ENCODE measurements around the gene RASSF6. TPM values are rescaled to one million over a fixed set of nuclear protein-coding genes. Genes with fewer than 3 reads are reported as not detected.
"Not testable (repeated sequence)": the region's sequence is repeated elsewhere in the genome, so short reads cannot be mapped to it uniquely, and the experiment has no call there.

RASSF6 gene
- total RNA-seq, 1 donor from 2014 or later: not detected

DNA sequence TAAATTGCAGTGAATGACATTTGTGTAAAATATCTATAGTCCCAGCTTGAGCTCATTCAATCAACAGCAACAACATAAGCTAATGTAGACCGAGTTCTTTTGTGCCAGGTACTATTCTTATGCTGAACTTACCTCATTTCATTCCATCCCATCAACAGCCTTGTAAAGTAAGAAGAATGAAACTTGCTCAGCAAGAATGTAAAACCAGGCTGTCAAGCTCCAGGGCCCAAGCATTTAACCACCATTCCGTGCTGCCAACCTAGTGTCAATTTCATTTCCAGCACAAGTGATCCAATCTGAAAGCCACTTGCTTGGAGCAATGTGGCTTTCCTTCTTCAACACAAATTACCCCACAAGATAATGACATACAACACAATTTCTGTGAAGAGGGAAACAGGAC lies 36.6 kb downstream of the RASSF6 start:
- Mint-ChIP-seq H3K9me3 (ENCODE audit: unreplicated experiment) (no peaks in the 10 kb centered on the region), H3K4me1 (ENCODE audit: unreplicated experiment) (no peaks in the 10 kb centered on the region), H3K36me3 (ENCODE audit: unreplicated experiment) (no peaks in the 10 kb centered on the region), H3K27me3 (ENCODE audit: unreplicated experiment) (peaks cover 23% of the 10 kb centered on the region), H3K4me3 (ENCODE audit: unreplicated experiment) (no peak overlapping the region), H3K27ac (ENCODE audit: unreplicated experiment) (no peak overlapping the region)
- TF ChIP-seq, protein P1, sequence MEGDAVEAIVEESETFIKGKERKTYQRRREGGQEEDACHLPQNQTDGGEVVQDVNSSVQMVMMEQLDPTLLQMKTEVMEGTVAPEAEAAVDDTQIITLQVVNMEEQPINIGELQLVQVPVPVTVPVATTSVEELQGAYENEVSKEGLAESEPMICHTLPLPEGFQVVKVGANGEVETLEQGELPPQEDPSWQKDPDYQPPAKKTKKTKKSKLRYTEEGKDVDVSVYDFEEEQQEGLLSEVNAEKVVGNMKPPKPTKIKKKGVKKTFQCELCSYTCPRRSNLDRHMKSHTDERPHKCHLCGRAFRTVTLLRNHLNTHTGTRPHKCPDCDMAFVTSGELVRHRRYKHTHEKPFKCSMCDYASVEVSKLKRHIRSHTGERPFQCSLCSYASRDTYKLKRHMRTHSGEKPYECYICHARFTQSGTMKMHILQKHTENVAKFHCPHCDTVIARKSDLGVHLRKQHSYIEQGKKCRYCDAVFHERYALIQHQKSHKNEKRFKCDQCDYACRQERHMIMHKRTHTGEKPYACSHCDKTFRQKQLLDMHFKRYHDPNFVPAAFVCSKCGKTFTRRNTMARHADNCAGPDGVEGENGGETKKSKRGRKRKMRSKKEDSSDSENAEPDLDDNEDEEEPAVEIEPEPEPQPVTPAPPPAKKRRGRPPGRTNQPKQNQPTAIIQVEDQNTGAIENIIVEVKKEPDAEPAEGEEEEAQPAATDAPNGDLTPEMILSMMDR (IDR thresholded peaks at IDR 0.05): no peak
- no peak for DNase-seq (ENCODE audit: extremely low spot score, unreplicated experiment)

DNA sequence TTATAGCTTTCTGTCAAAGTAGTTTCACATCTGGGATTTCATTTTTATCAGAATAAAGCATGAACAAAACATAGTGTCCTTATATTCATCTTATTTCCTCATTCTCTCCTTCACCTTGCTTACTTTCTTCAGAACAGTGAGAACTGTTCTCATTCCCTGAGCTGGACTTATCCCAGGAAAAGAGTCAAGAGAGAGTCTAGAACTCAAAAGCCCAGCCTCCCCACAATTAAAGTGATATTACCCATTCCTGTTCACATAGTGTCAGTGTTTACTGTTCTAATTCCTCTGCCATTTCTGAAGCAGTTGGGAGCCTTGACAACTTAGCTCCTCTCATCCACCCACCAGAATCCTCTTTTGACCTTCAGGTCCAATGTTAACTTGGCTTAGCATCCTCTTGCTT lies 42.9 kb downstream of the RASSF6 start:
- Mint-ChIP-seq H3K9me3 (ENCODE audit: unreplicated experiment) (no peaks in the 10 kb centered on the region), H3K27me3 (ENCODE audit: unreplicated experiment) (peaks cover 43% of the 10 kb centered on the region), H3K4me1 (ENCODE audit: unreplicated experiment) (no peaks in the 10 kb centered on the region), H3K36me3 (ENCODE audit: unreplicated experiment) (peaks cover 2% of the 10 kb centered on the region), H3K27ac (ENCODE audit: unreplicated experiment) (no peak overlapping the region), H3K4me3 (ENCODE audit: unreplicated experiment) (no peak overlapping the region)
- no peak for DNase-seq (ENCODE audit: extremely low spot score, unreplicated experiment)
- TF ChIP-seq, protein P1 (IDR thresholded peaks at IDR 0.05): no peak

DNA sequence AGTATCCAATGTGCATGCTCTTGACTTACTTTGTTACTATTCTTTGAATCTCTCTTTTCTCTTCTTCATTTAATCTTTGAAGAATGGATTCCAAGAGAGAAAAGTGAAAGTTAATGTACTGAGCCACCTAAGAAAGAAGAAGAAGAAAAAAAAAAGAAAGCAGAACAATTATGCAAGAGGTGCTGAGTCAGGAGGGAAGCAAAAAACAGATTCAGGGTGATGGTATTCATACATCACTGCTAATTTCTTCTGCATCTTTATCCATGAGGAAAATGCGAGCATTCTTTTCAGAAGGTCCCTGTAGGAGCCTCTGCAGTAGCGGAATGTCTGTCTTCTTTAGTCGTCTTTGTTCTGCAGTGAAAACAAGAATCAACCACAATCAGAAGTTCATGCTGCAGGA lies 43.9 kb downstream of the RASSF6 start:
- Mint-ChIP-seq H3K36me3 (ENCODE audit: unreplicated experiment) (peaks cover 2% of the 10 kb centered on the region), H3K27ac (ENCODE audit: unreplicated experiment) (no peak overlapping the region), H3K9me3 (ENCODE audit: unreplicated experiment) (no peaks in the 10 kb centered on the region), H3K27me3 (ENCODE audit: unreplicated experiment) (peaks cover 42% of the 10 kb centered on the region), H3K4me1 (ENCODE audit: unreplicated experiment) (no peaks in the 10 kb centered on the region), H3K4me3 (ENCODE audit: unreplicated experiment) (no peak overlapping the region)
- no peak for DNase-seq (ENCODE audit: extremely low spot score, unreplicated experiment)
- TF ChIP-seq, protein P1 (IDR thresholded peaks at IDR 0.05): no peak

DNA sequence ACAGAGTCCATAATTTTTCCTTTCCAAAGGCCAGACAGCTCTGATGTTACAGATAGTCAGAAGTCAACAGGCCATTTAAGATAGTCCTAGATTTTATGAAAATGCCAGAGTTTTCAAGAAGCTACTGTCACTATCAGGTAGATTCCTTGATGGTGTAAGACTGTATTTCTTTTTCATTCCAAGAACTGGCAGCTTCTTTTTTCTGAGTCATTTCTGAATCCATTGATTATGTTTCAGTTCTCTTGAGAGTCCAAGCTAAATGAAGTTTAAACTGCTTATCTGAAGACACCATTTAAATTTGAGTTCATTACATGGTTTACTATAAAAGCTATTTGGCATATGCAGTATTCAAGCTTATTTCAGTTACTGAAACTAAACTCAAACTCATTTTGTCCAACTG lies 44.6 kb downstream of the RASSF6 start:
- TF ChIP-seq, protein P1 (IDR thresholded peaks at IDR 0.05): no peak
- Mint-ChIP-seq H3K36me3 (ENCODE audit: unreplicated experiment) (peaks cover 2% of the 10 kb centered on the region), H3K27me3 (ENCODE audit: unreplicated experiment) (peaks cover 45% of the 10 kb centered on the region), H3K4me3 (ENCODE audit: unreplicated experiment) (no peak overlapping the region), H3K9me3 (ENCODE audit: unreplicated experiment) (no peaks in the 10 kb centered on the region), H3K27ac (ENCODE audit: unreplicated experiment) (no peak overlapping the region), H3K4me1 (ENCODE audit: unreplicated experiment) (no peaks in the 10 kb centered on the region)
- DNase-seq (ENCODE audit: extremely low spot score, unreplicated experiment): no peak

DNA sequence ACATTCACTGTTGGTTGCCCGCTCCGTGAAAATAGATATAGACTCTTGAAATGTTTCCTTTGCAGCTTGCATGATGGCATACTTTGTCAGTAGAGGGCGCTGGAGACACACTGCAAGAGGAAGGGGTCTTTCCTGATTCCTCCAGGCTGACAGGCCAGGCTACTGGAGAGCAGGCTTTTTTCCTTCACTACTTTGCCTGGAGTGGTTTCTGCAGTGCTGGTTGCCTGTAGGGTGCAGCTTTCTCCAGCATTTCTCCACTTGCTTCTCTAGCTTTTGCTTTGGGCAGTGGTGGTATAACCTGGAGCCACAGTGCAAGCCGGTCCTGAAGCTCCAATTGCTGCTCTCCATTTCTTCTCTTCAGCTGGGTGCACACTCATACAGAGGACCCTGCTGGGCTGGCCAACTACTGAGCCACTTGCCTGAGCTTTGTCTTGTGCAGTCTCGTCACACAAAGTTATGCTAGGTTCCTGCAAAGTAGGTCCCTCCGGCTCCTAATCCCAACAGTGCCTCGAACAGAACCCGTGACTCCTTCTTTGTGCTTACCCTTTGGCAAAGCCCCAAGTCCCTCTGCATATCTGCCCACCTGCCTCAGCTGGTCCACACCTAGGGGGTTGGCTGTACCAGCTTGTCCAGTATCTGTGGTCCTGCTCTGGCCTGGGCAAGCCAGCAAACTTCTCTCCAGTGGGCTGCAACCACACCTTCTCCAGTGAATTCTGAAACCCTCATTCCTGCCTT lies 46.3 kb downstream of the RASSF6 start:
- H3K27me3 Mint-ChIP-seq (ENCODE audit: unreplicated experiment): peaks cover 59% of the 10 kb centered on the region
- H3K36me3 Mint-ChIP-seq (ENCODE audit: unreplicated experiment): peaks cover 2% of the 10 kb centered on the region
- H3K9me3 Mint-ChIP-seq (ENCODE audit: unreplicated experiment): no peaks in the 10 kb centered on the region
- H3K4me3 Mint-ChIP-seq (ENCODE audit: unreplicated experiment): no peak overlapping the region
- no peaks in the 10 kb centered on the region for H3K4me1 Mint-ChIP-seq (ENCODE audit: unreplicated experiment)
- peak; percentile 88 for DNase-seq (ENCODE audit: extremely low spot score, unreplicated experiment)
- TF ChIP-seq, protein P1 (IDR thresholded peaks at IDR 0.05): peak; percentile 90
- no peak overlapping the region for H3K27ac Mint-ChIP-seq (ENCODE audit: unreplicated experiment)

DNA sequence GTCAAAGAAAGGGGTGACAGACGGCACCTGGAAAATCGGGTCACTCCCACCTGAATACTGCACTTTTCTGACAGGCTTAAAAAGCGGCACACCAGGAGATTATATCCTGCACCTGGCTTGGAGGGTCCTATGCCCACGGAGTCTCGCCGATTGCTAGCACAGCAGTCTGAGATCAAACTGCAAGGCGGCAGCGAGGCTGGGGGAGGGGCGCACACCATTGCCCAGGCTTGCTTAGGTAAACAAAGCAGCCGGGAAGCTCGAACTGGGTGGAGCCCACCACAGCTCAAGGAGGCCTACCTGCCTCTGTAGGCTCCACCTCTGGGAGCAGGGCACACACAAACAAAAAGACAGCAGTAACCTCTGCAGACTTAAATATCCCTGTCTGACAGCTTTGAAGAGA lies 69.4 kb downstream of the RASSF6 start:
- H3K27me3 Mint-ChIP-seq (ENCODE audit: unreplicated experiment): peaks cover 42% of the 10 kb centered on the region
- H3K27ac Mint-ChIP-seq (ENCODE audit: unreplicated experiment); H3K4me1 Mint-ChIP-seq (ENCODE audit: unreplicated experiment); DNase-seq (ENCODE audit: extremely low spot score, unreplicated experiment); H3K36me3 Mint-ChIP-seq (ENCODE audit: unreplicated experiment); H3K4me3 Mint-ChIP-seq (ENCODE audit: unreplicated experiment); H3K9me3 Mint-ChIP-seq (ENCODE audit: unreplicated experiment): not testable (repeated sequence)

All from osteocyte (in vitro differentiated cells).